Ramos (cell line): ENCODE measurements around the gene APRT.
"Not testable (repeated sequence)": the region's sequence is repeated elsewhere in the genome, so short reads cannot be mapped to it uniquely, and the experiment has no call there.

Experiments used
- in situ Hi-C: fragments of 300-500 bp; cut with MboI; formaldehyde crosslinking; loops from one replicate; pipeline ENCODE4 v1.14.3; 2022; ENCODE audit warnings: low sequenced_read_pairs; ENCODE audit not compliant: unreplicated experiment

APRT gene

DNA sequence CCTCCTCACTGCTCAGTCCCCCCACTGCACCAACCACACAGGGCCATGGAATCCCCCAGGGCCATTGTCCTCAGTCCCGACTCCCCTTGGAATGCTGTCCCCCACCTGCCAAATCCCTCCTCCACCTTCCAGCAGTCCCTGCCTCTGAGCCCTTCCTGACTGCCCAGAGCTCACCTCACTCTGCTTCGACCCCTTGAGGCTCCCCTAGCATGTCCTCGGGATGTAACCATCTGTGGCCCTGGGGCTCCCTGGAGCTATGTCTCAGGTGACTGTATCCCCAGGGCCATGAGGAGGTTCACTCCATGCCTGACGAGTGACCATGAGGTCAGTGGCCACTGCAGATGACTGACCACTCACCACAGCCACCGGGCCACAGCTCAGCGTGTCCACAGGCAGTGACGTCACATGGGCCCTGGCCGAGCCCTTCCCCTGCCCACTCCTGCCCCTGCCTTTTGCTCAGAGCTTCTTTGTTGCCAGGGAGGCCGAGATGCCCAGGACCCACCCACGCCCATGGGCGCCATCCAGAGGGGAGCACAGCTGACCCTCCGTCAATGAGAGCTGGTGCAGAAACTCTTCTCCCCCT is 19.0 kb downstream of the APRT start:
- in situ Hi-C loops, result no loop called here

DNA sequence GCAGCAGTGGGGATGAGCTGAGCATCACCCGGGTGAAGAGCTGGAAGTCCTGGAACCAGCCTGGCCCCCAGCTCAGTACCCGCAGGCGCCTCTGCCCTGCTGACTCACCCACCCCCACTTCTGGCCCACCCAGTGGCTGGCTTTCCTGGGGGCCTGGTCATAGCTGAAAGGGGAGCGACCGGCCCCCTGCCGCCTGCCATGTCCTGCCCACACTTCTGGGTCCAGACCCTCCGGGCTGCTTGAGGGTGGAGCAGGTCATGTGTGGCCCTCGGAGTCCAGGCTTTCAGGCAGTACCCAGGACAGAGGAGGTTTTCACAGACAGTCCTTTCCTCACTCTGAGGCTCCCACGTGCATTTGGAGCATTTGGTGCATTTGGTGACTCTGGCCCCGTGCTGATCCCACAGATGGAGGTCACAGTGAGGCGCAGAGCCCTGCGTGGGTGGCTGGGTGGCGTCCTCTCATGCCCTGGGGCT is 19.6 kb downstream of the APRT start:
- in situ Hi-C loops, result no loop called here

DNA sequence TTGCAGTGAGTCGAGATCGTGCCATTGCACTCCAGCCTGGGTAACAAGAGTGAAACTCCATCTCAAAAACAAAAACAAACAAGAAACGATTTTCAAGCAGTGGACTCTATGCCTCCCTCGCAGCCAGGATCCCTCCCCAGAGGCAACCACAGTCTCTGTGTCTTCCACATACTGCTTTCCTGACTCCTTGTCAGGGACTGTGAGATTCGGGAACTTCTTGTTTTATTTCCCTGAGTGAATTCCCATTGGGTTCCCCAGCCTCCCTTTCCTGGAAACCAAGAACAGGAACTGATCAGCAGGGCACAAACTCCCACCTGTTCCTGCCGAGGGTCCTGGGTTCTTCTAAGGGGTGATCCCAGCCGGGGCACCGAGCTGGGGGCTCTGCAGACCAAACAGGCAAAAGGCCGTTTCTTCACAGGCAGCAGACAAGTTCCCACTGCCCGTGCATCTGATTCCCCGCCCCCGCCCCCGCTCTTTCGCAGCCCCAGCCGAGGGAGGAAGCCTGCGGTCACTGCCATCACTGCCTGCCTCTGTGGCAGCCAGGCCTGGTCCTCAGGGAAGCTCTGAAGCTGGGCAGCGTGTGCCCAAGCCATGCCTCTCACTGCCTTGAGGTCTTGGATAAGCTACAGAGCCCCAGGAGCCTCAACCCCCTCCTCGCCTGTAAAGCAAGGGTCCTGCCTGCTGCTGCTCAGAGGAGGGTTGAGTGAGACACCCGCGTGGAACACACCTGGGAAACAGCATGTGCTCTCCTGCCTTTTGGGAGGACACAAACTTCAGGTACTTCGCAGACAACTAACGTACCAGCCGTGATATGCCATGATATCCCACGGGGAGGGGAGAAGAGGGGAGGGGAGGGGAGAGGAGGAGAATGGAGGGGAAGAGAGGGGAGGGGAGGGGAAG is 21.2 kb downstream of the APRT start:
- in situ Hi-C loops, result no loop called here

DNA sequence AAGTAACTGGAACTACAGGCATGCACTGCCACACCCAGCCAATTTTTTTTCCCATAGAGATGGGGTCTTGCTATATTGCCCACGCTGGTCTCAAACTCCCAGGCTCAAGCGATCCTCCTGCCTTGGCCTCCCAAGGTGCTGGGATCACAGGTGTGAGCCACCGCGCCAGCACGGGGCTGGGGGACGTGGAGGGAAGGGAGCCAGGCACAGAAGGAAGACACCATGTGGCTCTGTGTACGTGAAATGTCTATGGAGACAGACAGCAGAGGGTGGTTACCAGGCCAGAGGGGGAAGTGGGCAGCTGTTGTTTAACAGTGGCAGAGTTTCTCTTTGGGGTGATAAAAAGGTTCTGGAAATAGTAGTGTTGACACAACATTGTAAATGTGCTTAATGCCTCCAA is 22.1 kb downstream of the APRT start:
- in situ Hi-C loops, result no loop called here

DNA sequence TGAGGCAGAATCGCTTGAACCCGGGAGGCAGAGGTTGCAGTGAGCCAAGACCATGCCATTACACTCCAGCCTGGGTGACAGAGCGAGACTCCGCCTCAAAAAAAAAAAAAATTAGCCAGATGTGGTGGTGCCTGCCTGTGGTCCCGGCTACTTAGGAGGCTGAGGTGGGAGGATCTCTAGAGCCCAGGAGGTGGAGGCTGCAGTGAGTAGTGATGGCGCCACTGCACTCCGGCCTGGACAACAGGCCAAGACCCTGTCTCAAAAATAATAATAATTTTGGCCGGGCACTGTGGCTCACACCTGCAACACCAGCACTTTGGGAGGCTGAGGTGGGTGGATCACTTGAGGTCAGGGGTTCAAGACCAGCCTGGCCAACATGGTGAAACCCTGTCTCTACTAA is 23.0 kb downstream of the APRT start:
- in situ Hi-C loops, result not testable (repeated sequence)

DNA sequence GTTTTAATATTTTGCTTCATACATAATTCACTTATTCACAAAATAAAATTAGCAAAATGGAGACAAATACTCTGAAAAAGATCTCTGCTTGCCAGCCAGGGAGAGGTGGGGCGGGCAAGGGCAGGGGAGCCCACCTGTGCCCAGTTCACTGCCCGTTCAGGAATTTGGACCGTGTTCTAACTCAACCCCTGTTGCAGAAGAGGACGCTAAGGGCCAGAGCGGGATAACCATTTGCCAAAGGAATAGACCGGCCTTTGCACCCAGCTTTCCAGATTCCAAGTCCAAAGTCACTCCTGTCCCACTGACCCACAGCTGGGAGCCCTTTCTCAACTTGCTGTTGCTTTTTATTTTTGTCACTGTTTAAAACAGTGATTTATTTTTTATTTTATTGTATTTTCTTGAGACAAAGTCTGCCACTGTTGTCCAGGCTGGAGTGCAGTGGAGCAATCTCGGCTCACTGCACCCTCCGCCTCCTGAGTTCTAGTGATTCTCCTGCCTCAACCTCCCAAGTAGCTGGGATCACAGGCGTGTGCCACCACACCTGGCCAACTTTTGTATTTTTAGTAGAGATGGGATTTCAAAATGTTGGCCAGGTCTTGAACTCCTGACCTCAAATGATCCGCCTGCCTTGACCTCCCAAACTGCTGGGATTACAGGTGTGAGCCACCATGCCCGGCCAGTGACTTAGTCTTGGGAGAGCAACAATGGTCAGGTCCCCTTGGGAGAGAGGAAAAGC is 24.0 kb downstream of the APRT start:
- in situ Hi-C loops, result no loop called here

DNA sequence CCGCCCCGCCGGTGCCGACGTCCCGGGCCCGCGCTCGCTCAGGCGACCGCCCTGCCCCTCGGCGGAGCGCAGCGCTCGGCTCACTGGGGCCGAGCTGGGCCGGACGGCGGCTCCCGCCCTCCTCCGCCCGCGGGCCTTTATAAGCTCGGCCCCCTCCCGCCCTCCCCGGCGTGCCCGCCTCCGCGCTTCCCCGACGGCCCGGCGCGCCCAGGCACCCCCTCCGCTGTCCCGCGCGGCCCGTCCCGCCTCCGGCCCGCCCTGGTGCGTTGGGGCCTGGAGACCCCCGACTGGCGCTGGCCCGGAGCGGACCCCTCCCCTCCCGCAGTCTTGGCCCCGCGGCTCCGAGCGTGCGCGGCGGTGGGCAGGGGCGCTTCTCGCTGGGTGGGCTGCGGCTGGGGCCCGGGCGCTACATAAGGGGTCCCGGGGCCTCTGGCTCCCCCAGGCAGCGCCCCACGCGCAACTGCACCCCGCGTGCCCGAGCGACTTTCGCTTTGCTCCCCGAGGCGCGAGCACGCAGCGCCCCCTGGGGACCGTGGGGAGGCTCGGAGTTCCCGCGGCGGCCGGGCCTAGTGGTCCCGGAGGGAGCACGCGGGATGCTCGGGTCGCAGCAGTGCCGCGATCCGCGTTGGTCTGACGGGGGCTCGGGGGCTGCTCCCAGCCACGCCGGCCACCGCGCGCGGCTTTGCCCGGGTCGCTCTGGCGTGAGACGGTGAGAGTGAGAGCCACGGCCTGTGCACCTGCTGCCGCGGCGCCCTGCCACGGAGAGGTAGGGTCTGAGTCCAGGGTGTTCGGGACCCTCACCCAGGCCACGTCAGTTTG is 26.4 kb downstream of the APRT start, which contains the start of gene PIEZO1:
PIEZO1 (minus strand) TSS at position 115 of the 819 bp plus-strand sequence. CDS start 256 bp downstream, outside the sequence.
- in situ Hi-C loops, result no loop called here

DNA sequence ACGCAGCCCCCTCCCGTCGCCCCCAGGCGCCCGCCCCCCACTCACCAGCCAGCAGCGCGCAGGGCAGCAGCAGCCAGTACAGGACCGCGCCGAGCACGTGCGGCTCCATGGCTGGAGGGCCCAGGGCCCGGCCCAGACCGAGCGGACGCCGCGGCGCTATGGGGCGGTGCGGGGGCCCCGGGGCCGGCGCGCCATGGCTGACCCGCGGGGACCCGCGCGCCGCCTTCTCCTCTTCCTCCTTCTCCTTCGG is 26.9 kb downstream of the APRT start:
- in situ Hi-C loops, result no loop called here

DNA sequence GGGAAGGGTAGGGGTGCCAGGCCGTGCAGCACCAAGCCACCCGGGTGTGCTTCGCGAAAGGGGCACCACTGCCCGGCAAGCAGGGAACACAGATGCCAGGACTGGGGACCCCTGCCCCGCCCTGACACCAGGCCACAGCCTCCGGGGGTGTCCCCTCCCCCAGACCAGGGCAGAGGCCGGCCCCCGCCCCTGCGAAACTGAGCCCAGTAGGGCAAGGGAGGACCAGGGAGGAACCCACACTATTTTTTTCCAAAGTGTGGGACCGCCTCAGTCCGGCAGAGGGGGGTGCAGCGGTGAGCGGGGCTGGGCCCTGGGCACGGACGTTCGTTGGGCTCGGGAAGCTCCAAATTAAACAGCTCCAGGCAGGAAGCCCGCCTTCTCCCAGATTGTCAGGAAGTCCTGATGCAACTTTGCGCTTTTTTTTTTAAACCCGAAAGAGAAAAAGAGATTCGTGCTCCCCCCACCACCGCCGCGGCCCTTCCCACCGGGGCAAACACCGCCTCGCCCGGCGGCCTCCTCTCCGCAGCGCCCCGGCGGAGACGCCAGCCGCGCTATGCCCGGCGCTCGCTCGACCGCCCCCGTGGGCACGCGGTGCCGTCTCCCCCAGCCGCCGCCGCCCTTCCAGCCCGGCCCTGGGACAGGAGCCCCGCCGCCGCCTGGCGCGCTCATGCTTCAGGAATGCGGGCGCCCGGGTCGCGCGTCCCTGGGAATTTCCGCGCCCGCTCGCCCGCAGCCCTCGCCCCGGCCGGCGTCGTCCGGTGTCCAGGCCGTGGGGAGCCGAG is 27.5 kb downstream of the APRT start:
- in situ Hi-C loops, result no loop called here

DNA sequence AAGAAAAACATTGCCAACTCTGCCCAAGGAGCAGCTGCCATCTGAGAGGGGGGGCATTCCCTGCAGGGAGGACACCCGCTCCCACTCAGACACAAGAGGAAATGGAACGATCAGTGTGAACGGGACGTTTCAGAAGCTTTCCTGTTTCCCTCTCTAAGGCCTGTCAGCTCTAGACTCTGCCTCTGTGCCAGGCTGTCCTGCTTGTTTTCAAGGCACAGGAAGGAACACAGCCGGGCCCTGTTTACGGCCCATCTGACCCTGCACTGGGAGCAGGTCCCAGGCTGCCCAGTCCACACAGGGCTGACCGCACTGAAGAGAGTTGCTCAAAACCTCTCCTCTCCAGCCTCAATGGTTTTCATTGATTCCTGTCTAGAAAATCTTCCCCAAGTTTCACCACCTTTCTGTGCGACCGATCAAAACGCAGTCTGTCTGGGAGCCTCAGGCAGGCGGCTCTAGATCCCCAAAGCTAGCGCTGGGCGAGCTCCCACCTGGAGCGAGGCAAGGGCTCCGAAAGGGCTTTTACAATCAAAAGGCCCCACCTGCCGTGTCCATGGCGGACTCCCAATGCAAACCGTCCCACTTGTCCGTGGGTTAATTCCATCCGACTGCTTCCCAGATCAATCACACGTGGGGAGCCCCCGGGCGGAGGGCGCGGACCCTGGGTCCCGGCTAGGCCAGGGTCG is 28.2 kb downstream of the APRT start:
- in situ Hi-C loops, result no loop called here

DNA sequence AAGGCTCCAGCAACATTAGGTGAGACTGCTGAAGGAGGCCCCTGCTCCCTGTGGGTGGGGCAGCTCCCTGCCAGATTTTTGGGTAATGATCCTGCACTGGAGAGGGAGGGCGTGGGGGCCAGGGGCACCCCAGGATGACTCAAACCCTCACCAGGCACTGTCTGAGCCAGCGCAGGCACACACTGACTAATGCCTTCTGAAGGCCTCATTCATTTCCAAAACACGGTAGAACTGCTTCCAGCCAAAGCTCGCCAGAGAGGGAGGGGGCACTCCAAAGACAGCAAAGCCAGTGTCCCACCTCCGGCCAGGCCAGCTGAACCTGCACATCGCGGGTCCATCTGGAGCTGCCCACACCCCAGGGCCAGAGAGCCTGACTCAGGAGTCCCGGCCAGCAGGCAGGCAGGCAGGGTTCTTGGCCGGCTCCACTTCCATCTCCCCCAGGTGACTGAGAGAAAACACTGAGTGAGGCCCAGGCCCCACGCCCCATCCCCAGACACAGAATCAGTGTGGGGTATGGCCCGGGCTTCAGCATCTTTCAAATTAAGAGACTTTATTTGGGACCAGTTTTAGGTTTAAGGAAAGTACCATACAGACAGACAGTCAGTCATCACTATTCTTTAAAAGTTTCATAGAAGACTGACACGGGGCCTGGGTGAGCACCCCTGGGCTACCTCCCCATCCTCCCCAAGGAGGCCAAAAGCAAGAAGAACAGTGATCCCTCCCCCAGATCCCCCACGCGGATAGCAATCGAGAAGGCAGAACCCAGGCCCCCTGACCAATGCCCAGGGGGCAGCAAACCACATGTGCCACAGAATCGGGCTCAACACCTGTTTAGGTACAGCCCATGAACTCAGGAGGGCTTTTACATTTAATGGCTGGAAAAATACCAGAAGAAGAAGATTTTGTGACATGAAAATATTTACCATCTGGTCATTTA is 29.0 kb downstream of the APRT start:
- in situ Hi-C loops, result no loop called here

DNA sequence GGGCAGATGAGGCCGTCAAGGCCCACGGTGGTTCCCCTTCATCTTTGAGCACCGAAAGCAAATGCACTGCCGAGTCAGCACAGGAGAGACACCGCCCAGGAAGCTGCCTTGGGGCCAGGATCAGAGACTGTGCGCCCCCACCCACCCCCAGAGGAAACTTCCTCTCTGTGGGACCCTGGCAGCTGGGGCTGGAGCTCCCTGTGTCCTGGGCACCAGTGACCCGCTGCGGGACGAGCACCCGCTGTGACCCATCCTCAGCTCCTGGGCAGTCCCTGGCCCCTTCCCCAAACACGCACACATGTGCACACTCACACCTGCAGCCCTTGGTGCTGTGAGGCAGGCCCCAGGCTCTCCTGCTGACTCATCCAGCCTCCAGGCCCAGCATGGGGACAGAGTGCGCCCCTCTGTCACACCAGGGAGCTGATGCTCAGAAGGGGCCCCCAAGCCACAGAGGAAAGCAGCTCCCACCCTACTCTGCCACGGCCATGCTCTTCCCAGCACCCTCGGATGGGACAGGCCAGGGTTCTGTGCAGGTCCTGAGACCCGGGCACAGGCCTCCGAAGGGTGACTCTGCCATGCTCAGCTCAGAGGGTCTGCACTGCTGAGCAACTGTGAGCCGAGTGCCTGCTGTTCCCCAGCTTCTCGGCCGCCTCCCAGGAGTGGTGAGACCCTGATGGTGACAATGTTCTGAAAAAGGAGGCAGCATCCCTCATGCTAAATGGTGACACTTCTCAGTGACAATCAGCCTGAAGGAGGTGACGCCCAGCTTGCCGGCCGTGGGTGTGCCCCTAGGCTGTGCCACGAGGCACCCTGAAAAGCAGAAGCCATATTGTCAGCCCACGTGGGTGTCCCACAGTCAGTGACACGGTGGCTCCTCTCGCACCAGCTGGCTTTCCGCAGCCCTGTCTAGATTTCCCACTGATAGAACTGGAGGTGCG is 30.3 kb downstream of the APRT start:
- in situ Hi-C loops, result no loop called here

DNA sequence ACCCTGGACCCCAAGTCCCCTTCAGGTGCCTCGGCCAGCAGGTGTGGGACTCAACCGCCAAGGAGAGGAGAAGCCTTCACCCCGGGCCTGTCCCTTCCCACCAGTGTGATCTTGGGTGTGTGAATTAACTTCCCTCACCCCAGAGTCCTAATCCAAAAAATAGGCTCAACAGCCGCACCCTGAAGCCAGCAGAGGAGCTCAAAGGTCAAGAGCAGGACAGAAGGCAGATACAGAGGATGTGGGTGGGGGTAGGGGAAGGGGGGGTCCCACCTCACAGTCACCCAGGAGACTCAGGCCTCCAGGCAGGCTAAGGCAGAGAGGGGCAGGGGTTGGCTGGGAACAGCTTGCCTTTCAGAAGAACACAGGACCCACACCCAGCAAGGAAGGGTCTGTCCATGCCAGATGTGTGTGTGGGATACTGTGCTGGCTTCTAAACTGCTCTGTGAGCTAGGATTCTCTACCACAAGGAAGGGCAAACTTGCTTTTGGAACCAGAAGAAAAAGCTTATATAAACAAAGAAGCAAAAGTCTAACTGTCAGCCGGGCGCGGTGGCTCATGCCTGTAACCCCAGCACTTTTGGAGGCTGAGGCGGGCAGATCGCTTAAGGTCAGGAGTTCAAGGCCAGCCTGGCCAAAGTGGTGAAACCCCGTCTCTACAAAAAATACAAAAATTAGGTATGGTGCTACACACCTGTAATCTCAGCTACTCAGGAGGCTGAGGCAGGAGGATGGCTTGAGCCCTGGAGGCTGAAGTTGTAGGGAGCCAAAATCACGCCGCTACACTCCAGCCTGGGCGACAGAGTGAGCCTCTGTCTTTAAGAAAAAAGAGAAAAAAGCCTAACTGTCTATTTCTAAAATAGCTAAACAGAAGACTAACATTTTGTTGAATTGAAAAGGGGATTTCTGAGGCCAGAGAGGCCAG is 31.3 kb downstream of the APRT start:
- in situ Hi-C loops, result no loop called here

DNA sequence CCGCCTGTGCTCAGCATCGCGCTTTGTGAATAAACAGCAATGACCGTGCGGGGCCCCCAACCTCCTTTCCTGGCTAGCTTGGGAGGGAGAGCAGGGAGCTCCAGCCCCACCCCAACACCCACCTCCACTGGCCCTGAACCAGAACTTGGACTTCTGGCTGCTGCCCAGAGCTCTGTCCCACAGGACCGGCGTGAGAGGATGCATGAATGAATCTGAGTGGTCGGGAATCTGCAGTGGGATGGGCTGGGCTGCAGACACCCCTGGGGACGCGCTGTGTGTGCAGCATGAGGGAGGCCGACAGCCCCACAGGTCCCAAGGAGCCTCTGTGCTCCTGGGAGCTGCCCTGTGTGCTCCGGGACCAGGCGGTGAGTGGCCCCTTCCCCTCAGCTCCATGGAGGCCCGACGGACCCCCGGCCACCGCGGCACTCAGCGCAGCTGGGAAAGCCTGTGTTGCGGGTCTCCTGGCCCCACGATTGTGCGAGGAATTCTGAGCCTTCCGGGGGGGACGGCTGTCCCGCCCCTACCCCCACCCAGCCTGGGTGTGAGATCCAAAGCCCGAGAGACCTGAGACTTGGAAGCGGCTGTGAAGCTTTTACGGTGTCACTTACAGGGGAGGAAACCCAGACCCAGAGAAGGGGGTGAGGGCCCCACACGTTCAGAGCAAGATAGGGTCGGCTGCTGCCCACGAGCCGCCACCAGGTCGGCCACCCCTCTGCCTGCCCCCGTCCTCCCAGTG is 32.2 kb downstream of the APRT start:
- in situ Hi-C loops, result no loop called here

DNA sequence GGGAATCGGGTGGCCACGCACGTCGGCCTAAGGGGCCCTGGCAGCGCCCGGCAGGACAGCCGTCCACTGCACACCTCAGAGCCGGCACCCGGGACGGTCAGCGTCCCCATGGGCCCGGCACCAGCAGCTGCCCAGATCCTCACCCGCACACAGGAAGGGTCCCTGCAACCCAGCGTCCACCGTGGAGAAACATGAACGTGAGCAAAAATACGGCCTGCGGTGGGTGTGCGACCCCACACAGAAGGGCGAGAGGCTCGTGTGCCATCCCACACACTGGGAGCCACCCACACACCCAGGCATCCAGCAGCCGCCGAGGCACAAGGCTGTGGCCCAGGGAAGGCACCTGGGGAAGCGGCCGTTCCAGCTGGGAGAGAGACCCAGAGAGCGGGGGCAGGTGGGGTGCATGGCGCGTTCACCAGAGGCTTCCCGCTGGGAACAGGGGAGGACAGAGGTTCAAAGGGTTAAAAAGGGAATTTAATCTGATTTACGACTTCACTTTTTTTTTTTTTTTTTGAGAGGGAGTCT is 33.1 kb downstream of the APRT start:
- in situ Hi-C loops, result no loop called here
